Prostate gland (tissue), 2 donors: ENCODE data around the gene ST7.

Experiments
- CTCF ChIP-seq, 4 experiments: fragments of 200-600 bp in 2 of 4; fragments of 450-650 bp in 2 of 4; sonication (generic) in 2 of 4; IDR thresholded peaks; 1 replicate in 3 of 4; 2 replicates in 1 of 4; pipeline ENCODE4 v1.5.1; 2016 to 2019; ENCODE audit warnings: antibody characterized with exemption in 4 of 4, mild to moderate bottlenecking in 2 of 4, moderate library complexity in 2 of 4
- POLR2AphosphoS5 ChIP-seq: sonication (generic); formaldehyde crosslinking; IDR thresholded peaks from one replicate; pipeline ENCODE4 v1.6.1; 2017; ENCODE audit warnings: antibody characterized with exemption

- TF ChIP-seq CTCF (IDR thresholded peaks at IDR 0.05) = no peak
- no peak for TF ChIP-seq POLR2AphosphoS5
Measured at GRCh38 chr7:117171106-117171505, 217.8 kb downstream of the ST7 start.
